ENCODE data around the gene PLEKHG5.
"Not testable (repeated sequence)": the region's sequence is repeated elsewhere in the genome, so short reads cannot be mapped to it uniquely, and the experiment has no call there.

Gene PLEKHG5

DNA sequence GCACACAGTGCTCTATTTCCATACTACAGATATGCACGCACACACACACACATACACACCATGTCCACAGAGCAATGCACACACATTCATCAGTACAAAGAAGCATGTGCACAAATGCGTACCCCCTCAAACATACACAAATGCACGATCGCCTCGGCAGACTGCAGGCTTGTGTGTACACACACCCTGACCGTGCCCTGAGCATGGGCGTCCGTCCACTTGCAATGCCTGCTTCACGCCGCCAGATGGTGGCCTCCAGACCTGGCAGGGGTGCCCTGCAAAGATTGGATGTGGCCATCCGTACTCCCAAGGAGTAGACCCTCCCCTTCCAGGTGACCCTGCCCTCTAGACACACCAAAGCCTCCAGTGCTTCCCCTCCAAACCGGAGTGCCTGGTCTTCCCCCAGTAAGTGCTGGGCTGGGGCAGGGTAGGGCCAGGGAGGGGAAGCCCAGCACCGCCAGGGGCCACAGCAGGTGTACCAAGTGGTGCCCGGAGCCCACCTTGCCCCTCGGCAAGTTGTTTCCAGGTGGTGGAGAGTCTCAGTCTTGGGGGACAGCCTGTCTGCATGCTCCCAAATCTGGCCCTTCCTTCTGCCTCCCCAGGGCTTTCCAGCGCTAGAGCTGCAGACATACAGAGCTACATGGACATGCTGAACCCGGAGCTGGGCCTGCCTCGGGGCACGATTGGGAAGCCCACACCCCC is 46.3 kb downstream of the PLEKHG5 start:
- DNase-seq = no peak

DNA sequence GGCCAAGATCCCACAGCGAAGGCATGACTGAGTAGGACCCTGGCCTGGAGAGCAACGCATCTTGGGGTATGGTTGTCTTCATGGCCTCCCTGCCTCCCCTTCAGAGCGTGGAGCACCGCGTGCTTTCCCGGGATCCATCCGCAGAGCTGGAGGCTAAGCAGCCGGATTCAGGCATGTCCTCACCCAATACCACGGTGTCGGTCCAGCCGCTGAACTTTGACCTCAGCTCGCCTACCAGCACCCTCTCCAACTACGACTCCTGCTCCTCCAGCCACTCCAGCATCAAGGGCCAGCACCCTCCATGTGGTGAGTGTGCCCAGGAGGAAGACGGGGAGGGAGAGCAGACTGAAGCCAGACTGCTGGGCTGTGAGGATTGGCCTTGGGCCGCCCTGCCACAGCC is 47.1 kb downstream of the PLEKHG5 start:
- no peak for DNase-seq

GRCh38 chr1:6443339-6444115 is 47.9 kb downstream of the PLEKHG5 start:
- DNase-seq = no peak

GRCh38 chr1:6441586-6441985 is 49.9 kb downstream of the PLEKHG5 start:
- DNase-seq = no peak

GRCh38 chr1:6440198-6441126 is 51.0 kb downstream of the PLEKHG5 start:
- DNase-seq = no peak

GRCh38 chr1:6438047-6438525 is 53.4 kb downstream of the PLEKHG5 start:
- peak in 1 of 2 donors; percentile 8 for DNase-seq

DNA sequence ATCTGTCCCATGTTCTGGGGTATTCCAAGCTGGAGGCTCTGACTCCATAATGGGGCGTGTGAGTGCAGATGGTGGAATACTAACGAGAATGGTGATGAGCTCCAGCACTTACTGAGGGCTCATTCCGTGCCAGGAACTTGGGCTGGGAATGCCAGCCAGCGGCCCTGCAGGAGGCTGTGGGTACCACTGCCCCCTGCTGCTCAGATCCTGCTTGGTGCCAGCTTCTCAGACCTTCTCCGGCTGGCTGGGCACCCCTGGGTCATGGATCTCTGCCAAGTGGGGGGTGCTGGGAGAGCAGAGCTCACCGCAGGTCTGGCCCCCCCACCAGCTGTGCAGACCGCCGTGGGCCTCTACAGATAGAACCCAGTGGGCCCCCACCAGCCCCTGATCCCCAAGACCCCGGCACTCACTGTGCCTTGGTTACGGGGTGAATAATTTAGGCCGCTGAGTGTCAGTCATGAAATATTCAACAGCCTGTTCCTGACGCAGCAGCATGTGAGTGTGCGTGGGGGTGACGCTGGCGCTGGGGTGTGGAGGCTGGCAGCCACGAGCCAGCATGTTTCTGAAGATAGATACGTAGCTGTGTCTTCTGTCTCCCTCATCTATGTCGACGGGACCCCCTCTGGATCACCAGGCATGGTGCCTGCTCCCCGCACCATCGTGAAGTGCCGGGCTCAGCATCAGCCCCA is 54.3 kb downstream of the PLEKHG5 start:
- DNase-seq = peak; percentile 5 to 42

- not testable (repeated sequence) for DNase-seq
These were observed 55.2 kb downstream of the PLEKHG5 start for GRCh38 chr1:6436277-6436676.

DNA sequence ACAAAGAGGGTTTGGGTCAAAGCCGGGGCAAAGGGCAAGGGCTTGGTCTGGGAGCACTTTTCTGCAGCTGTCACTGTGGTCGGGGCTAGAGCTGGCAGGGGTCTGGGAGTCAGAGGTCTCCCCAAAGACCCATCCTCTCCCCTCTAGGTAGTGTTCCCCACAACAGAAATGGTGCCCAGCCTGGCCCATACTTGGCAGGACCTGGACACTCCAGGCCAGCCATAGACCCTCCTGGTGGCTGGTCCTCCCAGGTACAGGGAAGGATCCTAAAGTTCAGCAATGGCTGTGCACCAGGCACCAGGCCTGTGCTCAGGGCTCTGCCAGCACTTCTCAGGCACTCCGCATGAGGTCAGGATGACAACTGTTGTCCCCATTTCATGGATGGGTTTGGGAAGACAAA is 55.9 kb downstream of the PLEKHG5 start:
- no peak for DNase-seq

GRCh38 chr1:6435129-6435528 is 56.3 kb downstream of the PLEKHG5 start:
- DNase-seq = no peak

GRCh38 chr1:6434186-6434585 is 57.3 kb downstream of the PLEKHG5 start:
- DNase-seq = no peak

DNA sequence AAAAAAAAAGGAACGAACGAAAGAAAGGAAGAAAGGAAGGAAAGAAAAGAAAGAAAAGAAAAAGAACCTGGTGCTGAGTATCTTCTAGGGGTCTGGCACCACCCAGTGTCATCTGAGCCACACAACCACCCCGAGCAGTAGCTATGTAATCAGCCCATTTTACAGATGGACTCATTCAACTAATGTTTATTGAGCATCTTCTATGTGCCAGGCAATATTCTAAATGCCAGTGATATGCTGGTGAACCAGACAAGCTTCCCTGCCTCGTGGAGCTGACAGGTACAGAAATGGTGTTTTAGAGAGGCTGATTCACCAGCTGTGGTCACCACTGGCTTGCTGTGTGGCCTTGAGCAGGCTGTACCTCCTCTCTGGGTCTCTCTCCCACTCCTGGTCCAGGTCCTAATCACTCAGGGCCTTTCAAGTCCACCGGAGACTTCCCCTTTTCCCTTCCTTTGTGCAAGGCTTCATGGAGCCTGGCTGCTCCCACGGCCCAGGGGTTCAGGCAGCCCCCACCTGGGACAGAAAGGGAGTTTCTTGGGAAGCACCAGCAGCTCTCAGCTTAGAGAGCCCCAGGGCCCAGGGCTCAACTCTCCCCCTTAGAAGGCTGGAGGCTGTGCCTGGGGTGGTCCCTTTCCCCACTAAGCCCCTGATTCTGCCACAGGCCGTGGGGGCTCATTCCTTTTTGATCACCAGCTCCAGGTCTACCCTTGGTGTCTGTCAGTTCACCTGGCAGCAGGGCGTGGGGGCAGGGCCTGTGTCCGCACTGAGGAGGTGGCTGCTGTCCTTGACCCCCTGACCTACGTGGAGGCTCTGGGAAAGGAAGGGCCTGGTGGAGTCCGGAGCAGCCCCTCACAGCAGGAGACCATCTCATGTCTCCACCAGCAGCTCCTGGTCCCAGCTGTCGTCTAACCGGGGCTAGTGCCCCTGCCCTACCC is 59.6 kb downstream of the PLEKHG5 start:
- not testable (repeated sequence) for DNase-seq

GRCh38 chr1:6429660-6430411 is 61.6 kb downstream of the PLEKHG5 start:
- not testable (repeated sequence) for DNase-seq

DNA sequence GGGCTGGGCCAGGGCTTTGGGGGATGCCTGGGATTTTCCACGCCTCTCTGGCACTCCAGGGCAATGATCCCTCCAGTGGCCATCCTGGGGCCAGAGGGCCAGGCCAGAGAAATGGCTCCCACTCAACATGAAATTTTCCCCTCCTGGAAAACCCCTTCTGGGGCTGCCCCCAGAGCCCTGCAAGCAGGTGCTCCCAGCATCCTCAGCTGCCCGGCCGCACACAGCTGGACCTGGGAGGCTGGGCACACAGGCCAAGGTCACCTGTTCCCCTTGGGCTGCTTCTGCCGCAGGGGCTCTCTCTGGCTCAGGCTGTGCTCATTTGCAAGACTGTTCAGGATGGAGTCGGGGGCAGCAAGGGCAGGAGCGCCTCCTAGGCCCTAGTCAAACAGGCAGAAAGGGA is 63.0 kb downstream of the PLEKHG5 start:
- not testable (repeated sequence) for DNase-seq

- DNase-seq = no peak
These were observed 63.8 kb downstream of the PLEKHG5 start for GRCh38 chr1:6427441-6428390.

DNA sequence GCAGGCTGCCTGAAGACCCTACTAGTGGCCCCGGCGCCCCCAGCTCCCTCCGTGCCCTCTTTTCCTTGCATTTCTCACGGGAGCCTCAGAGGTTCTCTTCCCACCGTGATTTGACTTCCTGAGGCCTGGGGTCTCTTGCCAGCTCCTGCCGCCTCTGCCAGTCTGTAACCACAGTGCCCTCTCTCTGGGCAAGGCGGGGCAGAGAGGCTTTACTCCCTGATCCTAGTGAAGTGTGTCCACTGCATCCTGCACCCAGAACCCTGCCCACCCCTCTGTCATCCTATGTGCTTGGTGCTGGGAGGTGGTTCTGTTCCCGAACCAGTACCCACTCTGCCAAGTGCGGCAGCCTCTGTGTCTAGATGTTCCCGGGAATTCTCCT is 64.5 kb downstream of the PLEKHG5 start:
- no peak for DNase-seq

DNA sequence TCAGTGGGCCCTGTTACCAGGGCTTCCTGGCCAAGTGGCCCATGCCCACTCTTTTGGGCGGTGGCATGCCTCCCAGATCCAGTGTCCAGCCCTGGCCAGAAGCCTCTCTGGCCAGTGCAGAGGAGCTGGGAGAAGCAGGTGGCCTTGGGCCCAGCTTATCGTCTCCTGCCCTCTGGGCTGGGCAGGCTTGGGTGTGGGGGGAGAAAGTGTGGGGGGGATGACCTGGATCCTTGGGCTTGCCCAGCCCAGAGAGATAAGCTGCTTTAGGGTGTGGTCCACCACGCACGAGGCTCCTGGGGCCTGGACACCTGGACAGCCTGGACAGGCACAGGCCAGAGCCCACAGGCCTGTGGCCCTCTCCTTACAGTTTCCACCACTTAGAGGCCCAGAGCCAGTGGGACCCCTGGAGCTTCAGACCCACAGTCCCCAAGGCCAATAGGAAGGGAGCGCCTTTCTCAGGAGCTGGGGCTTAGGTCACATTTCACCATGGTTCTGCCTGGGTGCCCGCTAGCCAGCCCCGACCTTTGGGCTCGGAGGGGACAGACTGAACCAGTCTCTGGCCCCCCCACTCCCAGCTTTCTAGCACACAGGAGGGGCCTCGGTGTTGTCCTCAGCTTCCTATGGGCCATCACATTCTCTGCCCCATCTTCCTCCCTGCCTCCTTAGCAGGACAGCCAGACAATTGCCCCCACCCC is 65.0 kb downstream of the PLEKHG5 start:
- no peak for DNase-seq

DNA sequence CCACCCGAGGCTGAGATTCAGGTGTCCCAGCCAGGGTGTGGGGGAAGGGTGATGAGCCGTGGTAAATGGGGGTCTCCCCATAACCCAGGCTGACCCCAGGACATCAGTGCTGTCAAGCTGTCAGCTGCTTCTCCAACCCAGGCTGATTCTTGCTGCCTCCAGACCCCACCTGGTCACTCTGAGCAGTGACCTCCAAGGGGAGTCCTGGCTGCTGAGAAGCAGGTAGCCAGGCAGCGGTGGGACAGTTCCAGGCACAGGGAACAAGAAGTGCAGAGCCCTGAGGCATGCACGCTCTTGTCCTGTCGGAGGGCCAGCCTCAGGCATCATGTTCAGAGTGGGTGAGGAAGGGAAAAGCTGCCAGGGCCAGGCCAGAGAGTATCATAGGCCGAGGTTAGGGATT is 65.8 kb downstream of the PLEKHG5 start:
- DNase-seq = no peak

All from hippocampal formation (tissue), 2 donors.